MM.1S (cell line): Measurements from ENCODE around the gene NFATC1.

Source experiments
- DNase-seq: peaks from one replicate; pipeline ENCODE4 v3.0.0-alpha.2; 2015
- H2AFZ ChIP-seq: fragments of 300-600 bp; sonication (generic); 2 replicates; pipeline ENCODE4 v1.6.0; 2016; ENCODE audit warnings: antibody characterized with exemption, low read length
- H3F3A ChIP-seq: fragments of 300-600 bp; sonication (generic); 2 replicates; pipeline ENCODE4 v1.6.1; 2016; ENCODE audit warnings: mild to moderate bottlenecking, antibody characterized with exemption, low read length, moderate library complexity, mixed read lengths; ENCODE audit not compliant: insufficient read depth
- H3K27ac ChIP-seq: fragments of 300-600 bp; sonication (generic); 2 replicates; pipeline ENCODE4 v1.5.1; 2016; ENCODE audit warnings: mild to moderate bottlenecking, low read length
- H3K27me3 ChIP-seq: fragments of 300-600 bp; sonication (generic); replicated peaks from 2 replicates; pipeline ENCODE4 v1.6.0; 2016; ENCODE audit warnings: low read length; ENCODE audit not compliant: insufficient read depth
- H3K36me3 ChIP-seq: fragments of 300-600 bp; sonication (generic); replicated peaks from 2 replicates; pipeline ENCODE4 v1.6.1; 2016; ENCODE audit warnings: mild to moderate bottlenecking, low read length, mixed read lengths; ENCODE audit not compliant: insufficient read depth
- H3K4me1 ChIP-seq: fragments of 300-600 bp; sonication (generic); 2 replicates; pipeline ENCODE4 v1.6.1; 2016; ENCODE audit warnings: low read length, mixed read lengths
- H3K4me2 ChIP-seq: fragments of 300-600 bp; sonication (generic); 2 replicates; pipeline ENCODE4 v1.6.0; 2016; ENCODE audit warnings: low read depth, low read length
- H3K4me3 ChIP-seq: fragments of 300-600 bp; sonication (generic); 2 replicates; pipeline ENCODE4 v1.5.1; 2016; ENCODE audit warnings: low read length, mixed read lengths
- H3K79me2 ChIP-seq: fragments of 300-600 bp; sonication (generic); 2 replicates; pipeline ENCODE4 v1.6.1; 2016; ENCODE audit warnings: mixed run types, low read length, mixed read lengths
- H3K9ac ChIP-seq: fragments of 300-600 bp; sonication (generic); 2 replicates; pipeline ENCODE4 v1.6.1; 2016; ENCODE audit warnings: low read length, mixed read lengths
- H3K9me2 ChIP-seq: fragments of 300-600 bp; sonication (generic); replicated peaks from 2 replicates; pipeline ENCODE4 v1.6.1; 2016; ENCODE audit warnings: mild to moderate bottlenecking, low read length, mixed read lengths; ENCODE audit not compliant: insufficient read depth
- H3K9me3 ChIP-seq: fragments of 300-600 bp; sonication (generic); replicated peaks from 2 replicates; pipeline ENCODE4 v1.6.1; 2016; ENCODE audit warnings: mild to moderate bottlenecking, low read length, mixed read lengths; ENCODE audit not compliant: insufficient read depth
- H4K20me1 ChIP-seq: fragments of 300-600 bp; sonication (generic); 2 replicates; pipeline ENCODE4 v1.6.1; 2016; ENCODE audit warnings: mild to moderate bottlenecking, low read length, moderate library complexity, mixed read lengths; ENCODE audit not compliant: insufficient read depth
- EZH2 ChIP-seq: fragments of 300-600 bp; sonication (generic); optimal IDR thresholded peaks from 2 replicates; pipeline ENCODE3; 2017; ENCODE audit warnings: low read depth, mild to moderate bottlenecking, antibody characterized with exemption, low read length, mixed read lengths
- EZH2phosphoT487 ChIP-seq: fragments of 300-600 bp; sonication (generic); IDR thresholded peaks from 2 replicates; pipeline ENCODE4 v1.6.1; 2018; ENCODE audit warnings: antibody characterized with exemption, low read length
- TF ChIP-seq, protein P1 (sequence below): fragments of 300-600 bp; sonication (generic); IDR thresholded peaks from 2 replicates; pipeline ENCODE4 v1.5.1; 2016; ENCODE audit warnings: antibody characterized with exemption, low read length, mixed read lengths

NFATC1 gene

DNA sequence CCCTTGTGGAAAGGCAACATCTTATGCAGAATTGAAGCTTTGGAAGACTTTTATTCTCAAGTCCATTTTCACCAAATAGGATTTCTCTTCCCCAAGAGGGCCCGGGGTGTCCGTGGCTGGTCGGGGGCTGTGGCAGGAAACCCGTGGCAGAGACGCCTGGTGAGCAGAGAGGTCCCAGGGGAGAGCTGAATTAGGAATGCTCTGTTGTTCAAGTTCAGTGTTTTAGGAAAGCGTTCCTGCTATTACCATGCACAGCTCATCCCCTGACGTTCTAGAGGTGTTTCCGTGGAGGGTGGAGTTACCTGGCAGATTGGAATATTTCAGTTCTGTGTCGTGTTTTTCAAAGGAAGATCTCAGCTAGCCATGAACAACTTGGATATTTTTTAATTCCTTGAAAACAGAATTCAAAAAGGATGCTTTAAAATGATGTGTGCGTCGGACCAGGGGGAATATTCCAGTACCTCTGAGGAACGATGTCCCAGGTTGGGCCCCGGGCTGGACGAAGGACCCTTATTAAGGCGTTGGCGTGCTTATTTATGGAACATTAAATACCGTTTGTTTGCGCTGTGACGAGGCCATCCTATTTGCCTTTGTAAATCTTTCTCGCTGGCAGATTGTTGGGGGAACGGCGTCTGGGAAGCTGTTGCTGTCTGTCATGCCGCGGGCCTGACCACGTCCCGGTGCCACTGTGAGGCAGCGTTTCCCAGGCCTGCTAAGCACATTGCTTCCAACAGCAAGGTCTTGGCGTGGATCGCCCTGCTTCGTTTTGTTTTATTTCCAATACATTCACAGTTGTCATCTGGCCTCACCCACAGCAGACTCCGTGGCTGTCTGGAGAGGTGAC is 8.2 kb downstream of the NFATC1 start:
- H3K36me3 ChIP-seq: no peaks in the 10 kb centered on the region
- no peaks in the 10 kb centered on the region for H3K4me1 ChIP-seq
- H3K27ac ChIP-seq: no peak overlapping the region
- H4K20me1 ChIP-seq: no peaks in the 10 kb centered on the region
- H2AFZ ChIP-seq: no peak overlapping the region
- H3K79me2 ChIP-seq: peaks cover 5% of the 10 kb centered on the region; the same call in 1 of the 2 replicates
- H3K9ac ChIP-seq: no peak overlapping the region
- H3K9me3 ChIP-seq: no peaks in the 10 kb centered on the region
- no peak for DNase-seq
- no peak overlapping the region for H3K4me2 ChIP-seq
- H3K9me2 ChIP-seq: no peaks in the 10 kb centered on the region
- TF ChIP-seq, protein P1, sequence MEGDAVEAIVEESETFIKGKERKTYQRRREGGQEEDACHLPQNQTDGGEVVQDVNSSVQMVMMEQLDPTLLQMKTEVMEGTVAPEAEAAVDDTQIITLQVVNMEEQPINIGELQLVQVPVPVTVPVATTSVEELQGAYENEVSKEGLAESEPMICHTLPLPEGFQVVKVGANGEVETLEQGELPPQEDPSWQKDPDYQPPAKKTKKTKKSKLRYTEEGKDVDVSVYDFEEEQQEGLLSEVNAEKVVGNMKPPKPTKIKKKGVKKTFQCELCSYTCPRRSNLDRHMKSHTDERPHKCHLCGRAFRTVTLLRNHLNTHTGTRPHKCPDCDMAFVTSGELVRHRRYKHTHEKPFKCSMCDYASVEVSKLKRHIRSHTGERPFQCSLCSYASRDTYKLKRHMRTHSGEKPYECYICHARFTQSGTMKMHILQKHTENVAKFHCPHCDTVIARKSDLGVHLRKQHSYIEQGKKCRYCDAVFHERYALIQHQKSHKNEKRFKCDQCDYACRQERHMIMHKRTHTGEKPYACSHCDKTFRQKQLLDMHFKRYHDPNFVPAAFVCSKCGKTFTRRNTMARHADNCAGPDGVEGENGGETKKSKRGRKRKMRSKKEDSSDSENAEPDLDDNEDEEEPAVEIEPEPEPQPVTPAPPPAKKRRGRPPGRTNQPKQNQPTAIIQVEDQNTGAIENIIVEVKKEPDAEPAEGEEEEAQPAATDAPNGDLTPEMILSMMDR: no peak
- H3K27me3 ChIP-seq: no peaks in the 10 kb centered on the region
- no peaks in the 10 kb centered on the region for H3F3A ChIP-seq
- no peak overlapping the region for H3K4me3 ChIP-seq

DNA sequence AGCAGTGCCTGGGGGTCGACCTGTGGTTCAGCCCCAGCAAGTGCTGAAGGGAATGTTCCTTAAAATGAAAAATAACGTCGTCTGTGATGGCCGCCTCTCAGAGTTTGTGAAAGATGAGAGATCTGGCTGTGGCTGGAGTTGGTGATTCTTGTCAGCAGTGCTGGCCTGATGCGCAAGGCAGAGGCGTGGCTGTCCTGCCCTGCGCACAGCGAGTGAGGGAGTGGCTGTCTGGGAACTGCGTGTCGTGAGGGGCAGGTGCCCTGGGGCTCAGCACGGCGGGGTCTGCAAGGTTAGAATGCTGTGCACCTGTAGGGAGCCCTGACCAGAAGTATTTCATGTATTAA is 8.8 kb downstream of the NFATC1 start:
- no peak overlapping the region for H3K27ac ChIP-seq
- no peaks in the 10 kb centered on the region for H3F3A ChIP-seq
- H3K9me2 ChIP-seq: no peaks in the 10 kb centered on the region
- no peaks in the 10 kb centered on the region for H3K27me3 ChIP-seq
- no peak overlapping the region for H3K4me2 ChIP-seq
- no peak for DNase-seq
- no peaks in the 10 kb centered on the region for H3K4me1 ChIP-seq
- H3K9ac ChIP-seq: no peak overlapping the region
- H3K36me3 ChIP-seq: no peaks in the 10 kb centered on the region
- H3K9me3 ChIP-seq: no peaks in the 10 kb centered on the region
- no peak overlapping the region for H3K4me3 ChIP-seq
- no peaks in the 10 kb centered on the region for H4K20me1 ChIP-seq
- no peak overlapping the region for H2AFZ ChIP-seq
- peaks cover 5% of the 10 kb centered on the region; the same call in 1 of the 2 replicates for H3K79me2 ChIP-seq
- TF ChIP-seq, protein P1: no peak
- TF ChIP-seq EZH2 (no peak), EZH2phosphoT487 (no peak)

DNA sequence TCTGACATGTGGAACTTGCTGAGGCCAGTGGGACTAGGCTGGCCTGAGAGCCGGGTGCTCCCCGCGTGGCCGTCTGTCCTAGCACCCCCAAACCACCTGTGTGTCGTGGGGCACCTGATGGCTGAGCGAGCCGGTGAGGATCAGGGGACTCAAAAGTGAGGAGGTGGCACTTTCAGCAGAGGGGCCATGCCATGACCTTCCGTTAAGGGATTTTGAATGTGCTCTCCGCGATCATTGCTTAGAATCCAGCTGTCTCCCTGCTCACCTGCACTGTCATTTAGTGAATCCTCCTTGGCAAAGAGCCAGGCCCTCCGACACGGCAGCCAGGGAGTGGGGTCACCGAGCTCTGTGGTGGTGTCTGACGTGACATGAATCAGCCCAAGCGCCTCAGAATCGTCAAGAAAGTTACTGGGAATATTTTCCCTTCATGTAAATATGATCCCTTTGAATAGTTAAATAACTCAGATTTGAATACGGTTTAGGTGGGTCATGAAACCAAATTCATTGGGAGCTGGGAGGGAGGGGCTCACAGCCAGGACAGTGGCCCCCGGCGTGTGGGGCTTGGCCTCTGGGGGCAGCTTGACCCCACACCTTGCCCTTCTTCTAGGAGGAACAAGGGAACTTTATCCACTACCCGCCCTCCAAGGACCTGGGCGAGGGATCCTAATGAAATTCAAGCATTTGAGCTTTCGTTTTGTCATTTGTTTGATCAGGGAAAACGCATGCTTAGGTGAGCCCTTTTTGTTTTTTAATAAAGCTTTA is 9.5 kb downstream of the NFATC1 start:
- Histone ChIP-seq H3K9me2 (no peaks in the 10 kb centered on the region), H3K27ac (no peak overlapping the region), H3K36me3 (no peaks in the 10 kb centered on the region), H3K27me3 (no peaks in the 10 kb centered on the region), H3K79me2 (peaks cover 5% of the 10 kb centered on the region; the same call in 1 of the 2 replicates), H3K9me3 (no peaks in the 10 kb centered on the region), H3K9ac (no peak overlapping the region), H3K4me1 (no peaks in the 10 kb centered on the region), H3K4me2 (no peak overlapping the region), H3K4me3 (no peak overlapping the region), H4K20me1 (no peaks in the 10 kb centered on the region), H3F3A (no peaks in the 10 kb centered on the region), H2AFZ (no peak overlapping the region)
- TF ChIP-seq EZH2phosphoT487: no peak
- TF ChIP-seq EZH2: no peak
- TF ChIP-seq, protein P1: no peak
- no peak for DNase-seq
